Fibroblast of lung (primary cell): ENCODE results near the gene TGIF2. TPM values are rescaled to one million over a fixed set of nuclear protein-coding genes. Genes with fewer than 3 reads are reported as not detected.

ENCODE experiments used
- DNase-seq, 2 donors: peaks; one replicate each; pipeline versions ENCODE4 v3.0.0 to v3.0.0-alpha.2; 2010; ENCODE audit warnings: low read depth in 2 of 2
- H2AFZ ChIP-seq: 2 replicates; pipeline ENCODE4 v1.5.1; 2012; ENCODE audit warnings: low read length, control low read depth, inconsistent platforms
- H3K27ac ChIP-seq: 2 replicates; pipeline ENCODE4 v1.5.1; 2011; ENCODE audit warnings: low read length, control low read depth; ENCODE audit not compliant: insufficient read depth
- H3K27me3 ChIP-seq: 2 replicates; pipeline ENCODE4 v1.5.1; 2011; ENCODE audit warnings: mild to moderate bottlenecking, low read length; ENCODE audit not compliant: control insufficient read depth, insufficient read depth
- H3K36me3 ChIP-seq: 2 replicates; pipeline ENCODE4 v1.5.1; 2011; ENCODE audit warnings: low read length; ENCODE audit not compliant: control insufficient read depth, insufficient read depth
- H3K4me1 ChIP-seq: 2 replicates; pipeline ENCODE4 v1.5.1; 2011; ENCODE audit warnings: low read length; ENCODE audit not compliant: control insufficient read depth, insufficient read depth; ENCODE audit errors: extremely low read depth
- H3K4me2 ChIP-seq: 2 replicates; pipeline ENCODE4 v1.5.1; 2011; ENCODE audit warnings: low read length, control low read depth; ENCODE audit not compliant: insufficient read depth; ENCODE audit errors: extremely low read depth
- H3K4me3 ChIP-seq, 4 experiments: fragments of 200-600 bp in 1 of 4; sonication (generic) in 1 of 4; replicated peaks in 1 of 4; 2 replicates each; pipeline ENCODE4 v1.5.1; 2011 to 2016; ENCODE audit warnings: low read length in 4 of 4, low read depth in 3 of 4, mild to moderate bottlenecking in 3 of 4, control low read depth in 2 of 4, inconsistent platforms in 1 of 4, mixed read lengths in 1 of 4; ENCODE audit not compliant: insufficient read depth in 1 of 4; ENCODE audit errors: control extremely low read depth in 1 of 4
- H3K79me2 ChIP-seq: 2 replicates; pipeline ENCODE4 v1.5.1; 2012; ENCODE audit warnings: mild to moderate bottlenecking, low read length, inconsistent platforms; ENCODE audit not compliant: control insufficient read depth, insufficient read depth
- H3K9ac ChIP-seq: 2 replicates; pipeline ENCODE4 v1.5.1; 2011; ENCODE audit warnings: mild to moderate bottlenecking, low read length, control low read depth; ENCODE audit not compliant: insufficient read depth
- H3K9me3 ChIP-seq: 2 replicates; pipeline ENCODE4 v1.5.1; 2012; ENCODE audit warnings: low read depth, low read length; ENCODE audit not compliant: control insufficient read depth, insufficient read depth
- H4K20me1 ChIP-seq: 2 replicates; pipeline ENCODE4 v1.5.1; 2011; ENCODE audit warnings: low read length; ENCODE audit not compliant: control insufficient read depth, insufficient read depth; ENCODE audit errors: extremely low read depth
- EZH2 ChIP-seq: IDR thresholded peaks from 2 replicates; pipeline ENCODE4 v1.5.1; 2012; ENCODE audit warnings: low read length, control low read depth, mild to moderate bottlenecking; ENCODE audit errors: missing control alignments
- polyA plus RNA-seq, 2 donors: library from polyadenylated mRNA; depleted of rRNA in 1 of 2; stranded (reverse) in 1 of 2; unstranded in 1 of 2; fragments of >200 nt; gene quantifications; 2 replicates each; pipeline ENCODE4 v1.2.1, GENCODE V29; 2011 to 2012; ENCODE audit warnings: missing spikeins in 1 of 2
- total RNA-seq: library from RNA; depleted of rRNA; stranded (reverse); fragments of >200 nt; gene quantifications from 2 replicates; pipeline ENCODE4 v1.2.1, GENCODE V29; 2014
- TF ChIP-seq, protein P1 (sequence below), 2 donors: IDR thresholded peaks in 1 of 2; conservative IDR thresholded peaks in 1 of 2; 1 replicate in 1 of 2; 2 replicates in 1 of 2; pipeline ENCODE4 v1.5.1; 2011 to 2012; ENCODE audit warnings: low read length in 2 of 2, control low read depth in 1 of 2, inconsistent platforms in 1 of 2, low read depth in 1 of 2, mild to moderate bottlenecking in 1 of 2

TGIF2 gene
- total and polyA plus RNA-seq, 2 donors (not counting 1 experiment from before 2014, with no cell fraction given): 3.8 to 9.9 TPM

DNA sequence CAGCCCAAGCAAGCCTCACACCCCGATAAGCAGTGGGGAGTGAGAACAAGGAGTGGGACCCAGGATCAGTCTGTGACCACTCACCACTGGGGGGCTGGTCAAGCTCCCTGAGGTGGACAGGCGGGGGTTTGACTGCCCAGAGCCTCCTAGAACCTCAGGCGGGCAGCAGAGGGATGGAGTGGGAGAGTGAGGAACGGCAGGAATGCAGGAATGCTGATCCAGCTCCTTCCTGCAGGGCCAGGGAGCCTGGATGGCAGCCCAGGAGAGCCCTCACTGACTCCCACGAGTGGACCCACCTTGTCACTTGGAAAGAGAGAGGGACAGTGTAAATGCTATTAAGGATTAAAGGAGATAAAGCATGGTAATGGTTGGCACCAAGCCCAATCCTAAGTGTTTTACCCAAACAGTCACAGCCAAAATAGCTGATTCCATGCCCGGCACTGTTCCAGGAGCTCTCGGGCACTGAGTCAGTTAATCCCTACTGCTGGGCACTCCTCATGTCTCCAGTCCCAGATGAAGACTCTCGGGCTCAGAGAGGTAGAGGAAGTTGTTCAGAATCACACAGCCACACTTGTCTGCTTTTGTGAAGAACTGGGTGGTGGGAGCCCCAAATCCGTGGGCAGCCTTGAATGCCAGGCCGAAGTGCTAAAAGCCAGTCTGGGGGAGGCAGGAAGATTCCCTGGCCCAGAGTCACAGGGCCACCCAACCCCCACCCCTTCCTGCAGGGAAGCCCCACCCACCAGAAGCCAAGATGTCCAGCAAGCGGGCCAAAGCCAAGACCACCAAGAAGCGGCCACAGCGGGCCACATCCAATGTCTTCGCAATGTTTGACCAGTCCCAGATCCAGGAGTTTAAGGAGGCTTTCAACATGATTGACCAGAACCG is 29.0 kb upstream of the TGIF2 start:
- H3K27ac ChIP-seq: peak overlapping the region; percentile 75
- no peaks in the 10 kb centered on the region for H4K20me1 ChIP-seq
- TF ChIP-seq, protein P1, sequence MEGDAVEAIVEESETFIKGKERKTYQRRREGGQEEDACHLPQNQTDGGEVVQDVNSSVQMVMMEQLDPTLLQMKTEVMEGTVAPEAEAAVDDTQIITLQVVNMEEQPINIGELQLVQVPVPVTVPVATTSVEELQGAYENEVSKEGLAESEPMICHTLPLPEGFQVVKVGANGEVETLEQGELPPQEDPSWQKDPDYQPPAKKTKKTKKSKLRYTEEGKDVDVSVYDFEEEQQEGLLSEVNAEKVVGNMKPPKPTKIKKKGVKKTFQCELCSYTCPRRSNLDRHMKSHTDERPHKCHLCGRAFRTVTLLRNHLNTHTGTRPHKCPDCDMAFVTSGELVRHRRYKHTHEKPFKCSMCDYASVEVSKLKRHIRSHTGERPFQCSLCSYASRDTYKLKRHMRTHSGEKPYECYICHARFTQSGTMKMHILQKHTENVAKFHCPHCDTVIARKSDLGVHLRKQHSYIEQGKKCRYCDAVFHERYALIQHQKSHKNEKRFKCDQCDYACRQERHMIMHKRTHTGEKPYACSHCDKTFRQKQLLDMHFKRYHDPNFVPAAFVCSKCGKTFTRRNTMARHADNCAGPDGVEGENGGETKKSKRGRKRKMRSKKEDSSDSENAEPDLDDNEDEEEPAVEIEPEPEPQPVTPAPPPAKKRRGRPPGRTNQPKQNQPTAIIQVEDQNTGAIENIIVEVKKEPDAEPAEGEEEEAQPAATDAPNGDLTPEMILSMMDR (conservative IDR thresholded peaks at IDR 0.05 in 1 of 2, IDR thresholded peaks at IDR 0.05 in 1 of 2; ENCODE audit: low read depth in 1 of 2, low read length in 2 of 2): no peak
- TF ChIP-seq EZH2: no peak
- H3K4me2 ChIP-seq: peak overlapping the region; percentile 17
- peaks cover 23% of the 10 kb centered on the region for H3K36me3 ChIP-seq
- H3K9me3 ChIP-seq: no peaks in the 10 kb centered on the region
- H3K9ac ChIP-seq: no peak overlapping the region
- H3K79me2 ChIP-seq: peaks cover 38% of the 10 kb centered on the region
- H3K4me3 ChIP-seq: peak overlapping the region in 1 of 4 experiments; percentile 98
- H3K27me3 ChIP-seq: no peaks in the 10 kb centered on the region
- no peak overlapping the region for H2AFZ ChIP-seq
- peaks cover 22% of the 10 kb centered on the region for H3K4me1 ChIP-seq
- DNase-seq: peak; percentile 63 to 81

DNA sequence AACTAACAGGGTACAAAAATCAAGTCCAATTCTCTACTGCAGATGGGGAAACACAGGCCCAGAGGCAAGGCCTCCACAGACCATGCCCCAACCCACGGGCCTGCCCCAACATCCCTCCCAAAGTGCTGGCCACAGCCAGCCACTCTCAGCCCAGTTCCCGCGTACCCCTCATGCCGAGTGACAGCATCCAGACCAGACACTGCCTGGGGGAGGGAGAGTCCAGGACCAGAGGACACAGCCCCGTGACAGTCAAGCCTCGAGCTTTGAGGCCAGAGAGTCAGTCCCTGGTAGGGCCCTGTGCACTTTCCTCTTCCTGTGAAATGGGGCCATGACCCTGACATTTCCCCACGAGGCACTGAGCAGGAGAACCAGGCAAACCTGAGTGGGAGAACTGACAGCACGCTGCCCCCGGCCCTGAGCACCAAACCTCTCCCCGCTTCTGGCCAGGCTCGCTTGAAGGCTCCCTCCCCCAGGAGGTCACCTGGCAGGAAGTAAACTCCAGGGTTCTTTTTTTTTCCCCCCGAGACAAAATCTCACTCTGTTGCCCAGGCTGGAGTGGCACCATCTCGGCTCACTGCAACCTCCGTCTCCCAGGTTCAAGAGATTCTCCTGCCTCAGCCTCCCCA is 27.2 kb upstream of the TGIF2 start:
- no peak for TF ChIP-seq EZH2
- TF ChIP-seq, protein P1 (conservative IDR thresholded peaks at IDR 0.05 in 1 of 2, IDR thresholded peaks at IDR 0.05 in 1 of 2; ENCODE audit: low read depth in 1 of 2, low read length in 2 of 2): no peak
- H3K4me2 ChIP-seq: no peak overlapping the region
- peaks cover 27% of the 10 kb centered on the region for H3K36me3 ChIP-seq
- H3K4me1 ChIP-seq: peaks cover 16% of the 10 kb centered on the region
- no peak overlapping the region for H3K9ac ChIP-seq
- no peak for DNase-seq
- H2AFZ ChIP-seq: no peak overlapping the region
- H3K9me3 ChIP-seq: no peaks in the 10 kb centered on the region
- H3K27me3 ChIP-seq: no peaks in the 10 kb centered on the region
- H3K79me2 ChIP-seq: peaks cover 38% of the 10 kb centered on the region
- no peak overlapping the region for H3K27ac ChIP-seq
- no peak overlapping the region for H3K4me3 ChIP-seq
- no peaks in the 10 kb centered on the region for H4K20me1 ChIP-seq

DNA sequence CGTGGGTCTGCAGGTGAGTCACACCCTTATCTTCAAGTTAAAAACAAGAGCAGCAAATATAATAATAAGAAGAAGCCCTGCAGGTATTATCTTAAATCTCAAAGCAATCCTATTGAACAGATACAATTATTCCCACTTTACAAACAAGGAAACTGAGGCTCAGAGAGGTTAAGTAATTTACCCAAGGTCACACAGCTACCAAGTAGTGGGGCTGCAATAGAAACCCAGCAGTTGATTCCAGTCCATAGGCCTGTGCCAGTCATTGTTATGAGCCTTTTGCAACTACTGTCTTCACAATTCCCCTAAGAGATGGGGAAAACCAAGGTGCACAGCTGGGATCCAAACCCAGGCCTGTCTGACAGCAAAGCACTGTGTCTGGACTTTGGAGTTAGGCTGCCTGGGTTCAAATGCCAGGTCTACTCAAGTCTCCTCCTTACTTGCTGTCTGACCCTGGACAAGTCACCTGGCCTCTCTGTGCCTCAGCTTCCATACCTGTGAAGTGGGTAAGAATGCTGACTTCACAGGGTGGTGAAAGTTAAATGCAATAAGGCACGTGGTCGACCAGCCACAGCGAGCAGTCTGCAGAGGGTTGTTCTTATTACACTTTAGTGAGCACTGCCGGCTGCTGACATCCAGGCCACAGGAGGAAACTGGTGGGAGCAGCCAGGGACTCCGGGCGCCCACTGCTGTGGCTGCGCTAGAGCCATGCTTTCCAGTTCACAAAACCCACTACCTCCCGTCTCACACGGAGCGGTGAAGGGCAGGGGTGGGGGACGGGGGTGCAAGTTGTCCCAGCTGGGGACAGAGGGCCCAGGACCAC is 26.0 kb upstream of the TGIF2 start:
- peaks cover 27% of the 10 kb centered on the region for H3K79me2 ChIP-seq
- no peak for DNase-seq

More for the DNA sequence above, 26.0 kb upstream of the TGIF2 start:
- Histone ChIP-seq H3K4me1 (peaks cover 16% of the 10 kb centered on the region), H3K9ac (no peak overlapping the region), H2AFZ (no peak overlapping the region), H3K9me3 (no peaks in the 10 kb centered on the region), H3K27ac (no peak overlapping the region), H4K20me1 (no peaks in the 10 kb centered on the region), H3K27me3 (no peaks in the 10 kb centered on the region), H3K4me2 (no peak overlapping the region), H3K36me3 (peaks cover 27% of the 10 kb centered on the region), H3K4me3 (no peak overlapping the region)
- no peak for TF ChIP-seq EZH2
- TF ChIP-seq, protein P1 (conservative IDR thresholded peaks at IDR 0.05 in 1 of 2, IDR thresholded peaks at IDR 0.05 in 1 of 2; ENCODE audit: low read depth in 1 of 2, low read length in 2 of 2): no peak
